H1 (cell line): ENCODE data around the gene GTPBP1.

Experiments
- GABPA ChIP-seq: IDR thresholded peaks from 2 replicates; pipeline ENCODE4 v1.6.1; 2011; ENCODE audit warnings: mild to moderate bottlenecking, low read length, moderate library complexity, borderline replicate concordance; ENCODE audit not compliant: insufficient read depth
- POLR2A ChIP-seq, 2 experiments: IDR thresholded peaks; 1 replicate in 1 of 2; 2 replicates in 1 of 2; pipeline ENCODE4 v1.6.1; 2011; ENCODE audit warnings: low read depth in 2 of 2, low read length in 2 of 2, mild to moderate bottlenecking in 2 of 2; ENCODE audit errors: control extremely low read depth in 1 of 2
- SIN3A ChIP-seq, 2 experiments: IDR thresholded peaks in 1 of 2; conservative IDR thresholded peaks in 1 of 2; 2 replicates each; pipeline ENCODE4 v1.6.1; 2011 to 2012; ENCODE audit warnings: low read length in 2 of 2, improper control_type of control experiment in 1 of 2, low read depth in 1 of 2, mild to moderate bottlenecking in 1 of 2

GRCh38 chr22:38721551-38721950, 15.8 kb downstream of the GTPBP1 start:
- TF ChIP-seq SIN3A (conservative IDR thresholded peaks at IDR 0.05 in 1 of 2, IDR thresholded peaks at IDR 0.05 in 1 of 2; ENCODE audit: low read depth in 1 of 2, low read length in 2 of 2), result no peak
- TF ChIP-seq GABPA, result no peak
- no peak for TF ChIP-seq POLR2A (IDR thresholded peaks at IDR 0.05; ENCODE audit: control extremely low read depth in 1 of 2, low read depth in 2 of 2, low read length in 2 of 2)
